K562 (cell line): ENCODE measurements around the gene RIPK4.

Experiments used
- HMGXB4 ChIP-seq: sonication (generic); formaldehyde crosslinking; IDR thresholded peaks from 2 replicates; pipeline ENCODE4 v1.8.1; 2023; ENCODE audit warnings: mild to moderate bottlenecking, missing genetic modification reagents
- RAD21 ChIP-seq, 2 experiments: fragments of 250-450 bp in 1 of 2; fragments of 450-650 bp in 1 of 2; sonication (Bioruptor Pico) in 1 of 2; formaldehyde crosslinking in 1 of 2; IDR thresholded peaks in 1 of 2; conservative IDR thresholded peaks in 1 of 2; 2 replicates each; pipeline versions ENCODE4 v1.4.0 to v1.8.0; 2020 to 2022; ENCODE audit warnings: mild to moderate bottlenecking in 2 of 2, moderate library complexity in 1 of 2
- ZNF3 ChIP-seq: fragments of 250-450 bp; sonication (Bioruptor Pico); IDR thresholded peaks from 2 replicates; pipeline ENCODE4 v1.5.0; 2021; ENCODE audit warnings: mild to moderate bottlenecking, moderate library complexity
- ZNF766 ChIP-seq: fragments of 200-800 bp; sonication (Bioruptor generic); conservative IDR thresholded peaks from 2 replicates; pipeline ENCODE4 v1.6.1; 2016; ENCODE audit warnings: missing genetic modification characterization, missing compliant biosample characterization

GRCh38 chr21:41795726-41796125, 28.9 kb upstream of the RIPK4 start:
- TF ChIP-seq RAD21 (CRISPR knock-in tag; conservative IDR thresholded peaks at IDR 0.05 in 1 of 2, IDR thresholded peaks at IDR 0.05 in 1 of 2) (no peak), ZNF3 (CRISPR knock-in tag) (no peak), HMGXB4 (CRISPR knock-in tag) (no peak), ZNF766 (CRISPR knock-in tag) (no peak)
